HG03196 (cell line): ENCODE results near the gene GET4.
"Not testable (repeated sequence)": the region's sequence is repeated elsewhere in the genome, so short reads cannot be mapped to it uniquely, and the experiment has no call there.

Experiments
- ATAC-seq: cut with Tn5 transposase; IDR thresholded peaks from one replicate; pipeline ENCODE4 v1.9.1; 2021; ENCODE audit not compliant: unreplicated experiment

The GET4 gene

DNA sequence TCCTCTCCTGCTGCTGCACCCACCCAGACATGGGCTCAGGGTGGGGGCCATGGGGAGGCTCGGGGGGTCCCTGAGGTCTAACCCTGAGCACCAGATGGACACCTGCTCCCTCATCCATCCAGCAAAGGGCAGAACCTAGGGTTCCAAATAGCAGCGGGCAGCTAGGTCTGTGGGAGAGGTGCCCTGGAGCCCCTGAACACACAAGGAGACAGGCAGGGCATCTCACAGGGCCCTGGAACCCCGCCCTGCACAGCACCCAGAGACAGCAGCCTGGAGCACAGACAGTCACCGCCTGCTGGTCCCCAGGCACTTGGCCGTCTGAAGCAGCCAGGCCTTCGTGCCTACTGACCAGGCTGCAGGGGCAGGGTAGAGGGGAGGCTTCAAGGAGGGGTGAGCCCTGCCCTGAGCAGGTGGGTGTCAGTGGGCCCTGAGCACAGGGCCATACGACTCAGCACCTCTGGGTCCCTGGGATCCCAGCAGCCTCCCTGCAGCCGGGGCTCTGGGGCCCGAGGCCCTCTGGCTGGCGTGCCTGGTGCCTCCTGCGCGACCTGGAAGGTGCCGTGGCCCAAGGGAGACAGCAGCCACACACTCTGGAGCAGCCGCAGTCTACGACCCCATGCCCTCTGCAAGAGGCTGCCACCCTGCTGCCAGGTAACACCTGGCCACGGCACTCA lies 38.3 kb downstream of the GET4 start:
- ATAC-seq: no peak

DNA sequence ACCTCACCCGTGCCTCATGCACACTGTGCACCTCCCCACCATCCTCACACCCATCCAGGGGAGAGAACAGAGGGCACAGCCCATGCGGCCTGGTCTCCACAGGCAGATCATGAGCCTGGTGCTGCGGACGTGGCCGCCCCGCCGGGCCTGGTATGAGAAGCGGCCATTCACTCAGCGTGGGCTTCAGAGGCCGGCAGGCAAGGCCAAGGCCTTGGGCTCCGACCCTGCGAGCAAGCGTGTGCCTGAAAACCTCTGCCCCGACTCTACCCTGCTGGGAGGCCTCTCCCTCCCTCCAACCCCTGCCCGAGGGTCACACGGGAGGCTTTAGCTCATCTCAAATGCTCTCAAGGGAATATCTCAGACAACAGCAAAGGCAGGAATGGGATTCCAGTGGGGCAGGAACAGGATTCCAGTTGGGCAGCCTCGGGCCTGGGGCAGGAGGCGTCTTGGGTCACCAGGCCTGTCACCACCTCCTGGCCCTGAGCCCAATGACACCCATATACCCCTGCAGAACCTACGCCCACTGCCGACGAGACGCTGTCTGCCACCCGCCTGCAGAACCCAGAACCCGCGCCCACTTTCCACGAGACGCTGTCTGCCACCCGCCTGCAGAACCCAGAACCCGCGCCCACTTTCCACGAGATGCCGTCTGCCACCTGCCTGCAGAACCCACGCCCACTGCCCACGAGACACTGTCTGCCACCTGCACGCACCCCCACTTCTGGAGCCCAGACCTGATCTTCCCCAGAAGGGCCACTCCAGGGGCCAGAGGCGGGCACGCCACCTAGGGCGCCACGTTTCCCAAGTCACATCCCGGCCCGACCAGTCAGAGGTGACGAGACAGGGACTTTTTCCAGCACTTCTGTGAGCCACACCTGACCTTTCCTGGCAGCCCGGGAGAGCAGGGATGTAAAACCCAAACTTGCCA lies 39.2 kb downstream of the GET4 start:
- no peak for ATAC-seq

DNA sequence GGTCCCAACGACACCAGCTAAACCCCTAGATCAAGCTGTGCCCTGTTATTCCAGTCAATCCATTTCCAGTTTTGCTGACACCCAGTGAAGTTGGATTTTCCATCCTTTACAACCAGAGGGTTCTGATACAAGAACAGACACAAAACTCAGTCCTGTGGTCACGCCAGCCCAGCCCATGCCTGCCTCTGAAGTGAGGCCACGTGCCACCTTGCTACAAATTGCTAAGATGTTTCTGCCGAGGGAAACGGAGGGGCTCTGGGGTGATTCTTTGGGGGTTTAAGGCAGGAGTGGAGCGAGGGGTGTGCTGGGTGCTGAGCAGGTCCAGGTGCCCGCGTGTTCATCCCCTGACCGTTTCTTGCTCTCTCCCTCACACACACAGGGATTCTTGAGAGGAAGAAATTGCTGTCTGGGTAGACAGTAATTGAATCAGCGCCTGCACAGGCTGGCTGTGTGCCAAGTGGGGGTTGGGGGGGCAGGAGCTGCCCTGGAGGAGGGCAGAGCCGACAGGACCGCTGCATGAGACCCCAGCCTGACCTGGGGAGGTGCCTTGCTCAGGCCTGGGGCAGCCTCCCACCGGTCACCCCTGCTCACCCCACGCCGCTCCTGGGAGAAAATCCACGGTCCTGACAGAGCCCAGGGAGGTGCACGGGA lies 40.1 kb downstream of the GET4 start:
- ATAC-seq: no peak

DNA sequence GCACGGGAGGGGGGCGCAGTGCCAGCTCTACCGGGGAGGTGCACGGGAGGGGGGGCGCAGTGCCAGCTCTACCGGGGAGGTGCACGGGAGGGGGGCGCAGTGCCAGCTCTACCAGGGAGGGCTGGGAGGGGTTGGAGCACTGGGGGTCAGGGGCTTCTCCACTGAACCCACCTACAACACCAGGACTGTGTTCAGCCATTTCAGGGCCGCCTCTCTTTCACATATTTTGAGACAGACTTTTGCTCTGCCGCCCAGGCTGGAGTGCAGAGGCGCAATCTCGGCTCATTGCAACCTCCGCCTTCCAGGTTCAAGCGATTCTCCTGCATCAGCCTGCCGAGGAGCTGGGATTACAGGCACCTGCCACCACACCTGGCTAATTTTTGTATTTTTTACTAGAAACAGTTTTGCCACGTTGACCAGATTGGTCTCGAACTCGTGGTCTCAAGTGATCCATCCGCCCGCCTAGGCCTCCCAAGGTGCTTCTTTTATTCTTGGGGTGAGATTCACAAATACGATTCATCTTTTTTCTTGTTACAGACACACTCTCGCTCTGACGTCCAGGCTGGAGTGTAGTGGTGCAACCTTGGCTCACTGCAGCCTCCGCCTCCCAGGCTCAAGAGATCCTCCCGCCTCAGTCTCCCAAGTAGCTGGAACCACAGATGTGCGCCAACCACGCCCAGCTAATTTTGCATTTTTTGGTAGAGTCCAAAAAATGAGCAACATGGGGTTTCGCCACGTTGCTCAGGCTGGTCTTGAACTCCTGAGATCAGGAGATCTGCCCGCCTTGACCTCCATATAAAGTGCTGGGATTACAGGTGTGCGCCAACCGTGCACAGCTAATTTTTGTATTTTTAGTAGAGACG lies 41.1 kb downstream of the GET4 start:
- no peak for ATAC-seq

DNA sequence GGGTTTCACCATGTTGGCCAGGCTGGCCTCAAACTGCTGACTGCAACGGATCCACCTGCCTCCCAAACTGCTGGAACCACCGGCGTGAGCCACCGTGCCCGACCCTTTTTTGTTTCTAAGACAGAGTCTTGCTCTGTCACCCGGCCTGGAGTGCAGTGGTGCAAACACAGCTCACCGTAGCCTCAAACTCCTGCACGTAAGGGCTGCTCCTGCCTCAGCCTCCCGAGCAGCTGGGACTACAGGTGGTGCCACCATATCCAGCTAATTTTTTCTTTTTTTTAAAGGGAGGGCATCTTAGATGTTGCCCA lies 41.7 kb downstream of the GET4 start:
- no peak for ATAC-seq

DNA sequence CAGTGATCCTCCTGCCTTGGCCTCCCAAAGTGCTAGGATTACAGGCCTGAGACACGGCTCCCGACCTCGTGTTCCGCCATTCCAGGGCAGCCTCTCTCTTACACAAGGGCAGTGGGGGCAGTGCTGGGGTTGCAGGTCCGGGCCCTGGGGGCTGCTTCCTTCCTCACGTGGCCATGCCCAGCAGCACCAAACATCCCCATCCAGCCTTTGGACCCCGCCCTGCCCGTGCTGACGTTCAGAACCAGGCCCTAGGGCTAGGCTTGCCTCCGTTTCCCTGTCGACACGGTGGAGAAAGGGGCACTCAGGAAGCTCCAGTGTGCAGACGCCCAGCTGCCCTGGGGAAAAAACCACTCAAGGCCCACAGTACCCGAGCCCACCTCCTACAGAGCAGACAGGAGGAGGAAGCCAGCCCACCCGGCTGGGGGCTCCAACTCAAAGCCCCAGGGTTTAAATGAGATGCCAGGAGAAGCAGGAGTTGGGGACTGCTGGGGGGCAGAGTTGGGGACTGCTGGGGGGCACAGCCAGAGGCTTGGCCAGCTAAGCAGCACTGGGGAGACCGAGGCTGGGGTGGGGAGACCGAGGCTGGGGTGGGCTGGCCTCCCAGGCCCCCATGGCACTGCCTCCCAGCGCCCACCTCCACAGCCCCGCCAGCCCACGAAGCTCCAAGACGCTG lies 42.2 kb downstream of the GET4 start:
- ATAC-seq: no peak

DNA sequence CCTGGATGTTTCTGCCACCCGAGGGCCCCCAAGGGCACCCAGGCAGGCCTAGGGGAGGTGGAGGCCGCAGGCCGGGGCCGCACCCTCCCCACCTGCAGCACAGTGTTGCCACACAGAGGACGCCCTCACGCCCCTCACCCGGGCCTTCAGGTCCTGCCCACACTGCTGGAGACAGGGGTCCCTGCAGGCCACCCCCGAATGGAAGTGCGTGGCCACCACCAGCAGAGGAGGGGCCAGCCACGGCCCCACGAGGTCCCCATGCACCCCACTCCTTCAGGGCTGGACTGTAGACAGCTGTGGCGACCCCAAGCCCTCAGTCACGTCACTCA lies 42.7 kb downstream of the GET4 start:
- ATAC-seq: no peak

DNA sequence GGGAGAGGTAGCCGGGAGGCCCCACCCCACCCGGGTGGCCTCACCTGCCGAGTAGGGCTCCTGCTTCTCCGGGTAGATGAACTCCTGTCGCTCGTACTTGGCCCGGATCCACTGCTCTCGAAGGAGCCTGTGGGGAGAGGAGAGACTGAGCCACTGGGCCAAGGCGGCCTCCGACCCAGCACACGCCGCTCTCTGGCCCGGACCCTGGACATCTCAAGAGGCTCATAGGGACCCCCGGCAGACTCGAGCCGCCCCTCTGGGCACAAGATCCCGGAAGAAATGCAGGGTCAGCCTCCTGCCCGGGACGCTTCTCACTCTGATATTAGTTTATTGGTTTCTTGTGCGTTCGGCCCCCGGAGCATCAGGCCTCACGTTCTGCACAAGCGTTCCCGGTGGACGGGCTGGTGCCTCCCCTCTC lies 43.6 kb downstream of the GET4 start:
- ATAC-seq: no peak

DNA sequence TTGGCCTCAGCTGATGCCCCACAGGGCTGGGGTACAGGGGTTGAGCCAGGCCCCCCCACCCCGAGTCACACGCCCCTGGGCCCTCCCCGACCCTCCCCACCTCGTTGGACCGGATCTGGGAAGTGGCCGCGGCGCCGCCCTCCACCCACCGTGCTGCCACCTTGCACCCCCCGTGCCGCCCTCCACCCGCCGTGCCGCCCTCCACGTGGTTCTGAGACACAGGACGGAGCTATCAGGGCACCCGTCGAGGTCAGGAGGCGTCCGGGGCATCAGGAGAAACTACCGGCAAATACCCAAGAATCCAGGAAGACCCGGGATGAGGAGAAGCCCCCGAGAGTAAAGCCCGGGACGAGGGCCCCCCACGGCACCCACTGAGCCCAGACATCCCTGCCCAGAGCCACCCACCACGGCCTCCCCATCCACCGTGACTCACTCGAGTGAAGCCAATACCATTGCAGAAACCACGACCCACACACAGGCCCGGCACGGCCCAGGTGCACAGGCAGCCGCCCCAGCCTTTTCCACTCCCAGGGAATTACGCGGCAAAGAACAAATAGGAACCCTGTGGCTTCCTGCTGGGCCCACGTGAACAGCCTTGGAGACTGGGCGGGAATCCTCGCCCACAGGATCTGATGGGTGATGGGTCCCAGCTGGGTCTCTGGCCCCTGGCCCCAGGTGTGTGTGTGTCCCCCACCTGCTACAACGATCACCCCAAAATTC lies 44.2 kb downstream of the GET4 start:
- ATAC-seq: no peak

DNA sequence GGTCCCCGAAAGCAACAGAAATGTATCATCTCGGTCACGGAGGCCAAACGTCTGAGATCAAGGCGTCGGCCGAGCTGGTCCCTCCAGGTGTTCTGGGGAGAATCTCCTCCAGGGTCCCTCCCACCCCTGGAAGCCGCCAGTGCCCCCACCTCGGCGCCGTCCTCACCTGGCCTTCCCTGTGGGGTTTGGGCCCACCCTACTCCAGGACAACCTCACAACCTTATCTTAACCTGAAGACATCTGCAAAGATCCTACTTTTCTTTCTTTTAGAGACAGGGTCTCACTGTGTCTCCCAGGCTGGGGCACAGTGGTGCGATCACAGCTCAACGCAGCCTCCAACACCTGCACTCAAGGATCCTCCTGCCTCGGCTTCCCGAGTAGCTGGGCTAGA lies 44.7 kb downstream of the GET4 start:
- ATAC-seq: no peak

DNA sequence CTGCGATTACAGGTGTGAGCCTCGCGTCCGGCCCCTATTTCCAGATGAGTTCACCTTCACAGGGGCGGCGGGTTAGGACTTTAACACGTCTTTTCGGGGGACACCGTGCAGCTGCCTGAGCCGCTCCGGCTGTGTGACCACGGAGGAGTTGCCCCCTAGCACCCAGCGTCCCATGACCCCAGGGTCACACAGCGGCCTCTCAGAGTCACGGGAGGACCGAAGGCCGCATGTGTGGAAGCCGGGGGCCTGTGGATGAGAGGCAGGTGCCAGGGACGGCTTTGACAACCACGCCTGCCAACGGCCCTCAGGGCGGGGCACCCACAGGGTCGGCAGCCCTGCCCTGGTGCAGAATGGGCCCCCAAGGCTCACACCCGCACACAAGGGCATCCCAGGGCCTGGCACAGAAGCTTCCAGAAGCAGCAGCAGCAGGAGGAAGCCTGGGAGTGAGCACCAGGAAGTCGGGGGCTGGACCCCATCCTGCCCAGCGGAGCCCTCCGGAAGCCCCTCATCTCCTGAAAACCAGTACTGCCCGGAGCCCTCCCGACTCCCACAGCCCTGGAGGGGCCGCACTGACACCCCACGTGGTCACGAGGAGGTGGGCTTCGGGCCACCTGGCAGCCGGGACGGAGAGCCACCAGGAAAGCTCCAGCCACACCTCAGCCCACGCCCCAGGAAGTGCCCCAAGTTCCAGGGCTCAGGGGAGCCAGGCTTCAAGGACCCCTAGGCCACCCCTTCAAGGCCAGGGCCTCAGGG lies 45.4 kb downstream of the GET4 start:
- no peak for ATAC-seq

DNA sequence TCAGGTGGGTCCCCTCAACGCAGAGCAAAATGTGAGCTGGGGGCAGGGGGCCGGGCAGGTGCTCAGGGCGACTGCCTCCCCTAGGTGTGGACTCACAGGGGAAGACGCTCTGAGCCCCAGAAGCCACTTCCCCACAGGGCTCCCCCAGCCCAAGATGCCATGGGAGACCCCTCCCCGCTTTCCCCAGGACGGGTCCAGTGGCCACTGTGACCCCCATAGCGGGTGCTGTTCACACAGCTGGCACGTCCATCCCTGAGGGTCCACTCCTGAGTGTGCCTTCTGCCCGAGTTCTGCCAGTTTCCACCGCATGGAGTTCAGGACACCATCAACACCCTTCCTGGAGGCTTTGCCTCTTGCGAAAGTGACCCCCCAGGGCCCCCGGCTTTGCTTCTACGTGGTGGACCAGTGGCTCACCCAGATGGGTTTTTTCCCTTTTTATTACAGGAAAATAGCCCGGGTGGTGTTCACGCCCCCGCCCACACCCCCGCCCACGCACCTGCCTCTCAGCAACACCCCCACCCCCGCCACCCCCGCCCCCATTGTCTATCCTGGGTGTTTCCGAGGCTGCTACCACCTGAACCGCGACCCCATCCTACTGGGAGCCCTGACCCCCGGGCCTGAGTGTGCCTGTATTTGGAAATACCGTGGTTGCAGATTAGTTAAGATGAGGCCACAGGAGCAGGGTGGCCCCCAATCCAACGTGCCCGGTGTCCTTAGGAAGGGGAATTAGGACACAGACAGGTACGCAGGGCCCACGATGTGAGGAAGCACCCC lies 46.2 kb downstream of the GET4 start:
- no peak for ATAC-seq

DNA sequence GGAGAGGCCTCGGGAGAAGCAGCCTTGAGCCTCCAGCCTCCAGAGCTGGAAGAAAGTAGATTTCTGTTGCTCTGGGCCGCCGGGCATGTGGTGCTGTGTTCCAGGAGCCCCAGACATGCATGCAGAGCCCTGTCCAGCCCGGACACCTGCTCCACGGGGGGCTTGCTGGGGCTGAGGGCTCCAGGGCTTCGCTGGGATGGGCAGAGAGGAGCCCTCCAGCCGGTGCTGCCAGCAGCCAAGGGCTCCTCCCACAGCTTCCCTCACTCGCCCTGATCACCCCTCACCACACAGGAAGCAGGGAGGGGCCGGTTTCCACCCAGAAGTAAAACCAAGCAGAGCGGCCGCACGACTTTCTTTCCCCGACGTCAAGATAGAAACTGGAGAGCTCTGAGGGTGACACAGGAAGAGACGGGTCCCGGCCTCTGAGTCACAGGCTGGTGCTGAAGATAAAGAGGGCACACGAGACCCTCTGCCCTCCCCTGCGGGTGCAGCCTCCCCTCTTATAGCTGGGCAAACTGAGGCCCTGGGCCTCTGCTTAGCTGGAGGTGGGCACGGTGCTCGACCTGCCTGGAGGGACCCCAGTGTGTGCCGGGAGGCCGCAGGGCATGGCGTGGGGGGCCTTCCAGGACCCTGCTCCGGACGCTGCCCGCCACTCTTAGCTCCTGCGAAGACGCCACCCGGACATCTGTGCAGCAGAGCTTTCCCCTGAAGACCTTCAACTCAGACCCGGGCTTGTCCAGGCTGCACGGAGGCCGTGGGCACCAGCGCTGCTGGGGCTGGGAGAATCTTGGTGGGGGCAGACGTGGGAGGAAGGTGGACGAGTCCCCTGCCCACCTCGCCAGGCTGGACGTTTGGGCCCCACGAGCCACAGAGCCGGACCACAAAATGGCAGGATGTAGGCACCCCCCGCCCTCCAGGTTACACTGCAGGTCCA lies 47.0 kb downstream of the GET4 start:
- peak; percentile 77 for ATAC-seq

DNA sequence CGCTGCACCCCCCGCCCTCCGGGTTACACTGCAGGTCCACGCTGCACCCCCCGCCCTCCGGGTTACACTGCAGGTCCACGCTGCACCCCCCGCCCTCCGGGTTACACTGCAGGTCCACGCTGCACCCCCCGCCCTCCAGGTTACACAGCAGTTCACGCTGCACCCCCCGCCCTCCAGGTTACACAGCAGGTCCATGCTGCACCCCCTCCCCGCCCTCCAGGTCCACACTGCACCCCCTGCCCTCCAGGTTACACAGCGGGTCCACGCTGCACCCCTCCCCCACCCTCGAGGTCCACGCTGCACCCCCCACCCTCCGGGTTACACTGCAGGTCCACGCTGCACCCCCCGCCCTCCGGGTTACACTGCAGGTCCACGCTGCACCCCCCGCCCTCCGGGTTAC lies 47.7 kb downstream of the GET4 start:
- ATAC-seq: not testable (repeated sequence)

DNA sequence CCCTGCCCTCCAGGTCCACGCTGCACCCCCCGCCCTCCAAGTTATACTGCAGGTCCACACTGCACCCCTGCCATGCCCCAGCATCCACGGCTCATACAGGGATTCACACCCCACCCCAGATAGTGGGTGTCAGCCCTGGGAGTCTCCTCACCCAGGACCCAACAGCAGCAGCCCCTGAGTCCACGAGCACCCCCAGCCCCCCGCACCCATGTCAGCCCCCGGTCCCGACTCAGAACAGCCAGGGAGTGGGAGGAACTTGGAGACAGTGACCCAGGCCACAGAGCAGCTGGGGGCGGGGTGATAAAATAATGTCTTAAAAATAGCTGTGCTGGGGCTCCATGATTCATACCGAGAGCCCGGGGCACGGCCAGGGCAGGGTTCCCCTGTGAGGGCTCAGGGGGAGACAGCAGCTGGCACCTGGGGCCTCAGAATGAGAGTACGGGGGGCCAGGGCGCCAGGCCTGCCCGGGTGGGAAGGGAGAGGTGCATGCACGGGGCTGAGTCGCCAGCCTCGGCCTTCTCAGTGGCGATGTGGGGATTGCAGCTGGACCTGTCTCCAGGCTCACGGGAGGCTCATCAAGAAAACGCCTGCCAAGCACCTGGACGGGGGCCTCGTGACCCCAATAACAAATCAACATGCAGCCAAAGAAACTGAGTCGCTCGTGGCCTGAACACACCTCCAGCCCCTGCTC lies 48.3 kb downstream of the GET4 start:
- ATAC-seq: peak; percentile 43

DNA sequence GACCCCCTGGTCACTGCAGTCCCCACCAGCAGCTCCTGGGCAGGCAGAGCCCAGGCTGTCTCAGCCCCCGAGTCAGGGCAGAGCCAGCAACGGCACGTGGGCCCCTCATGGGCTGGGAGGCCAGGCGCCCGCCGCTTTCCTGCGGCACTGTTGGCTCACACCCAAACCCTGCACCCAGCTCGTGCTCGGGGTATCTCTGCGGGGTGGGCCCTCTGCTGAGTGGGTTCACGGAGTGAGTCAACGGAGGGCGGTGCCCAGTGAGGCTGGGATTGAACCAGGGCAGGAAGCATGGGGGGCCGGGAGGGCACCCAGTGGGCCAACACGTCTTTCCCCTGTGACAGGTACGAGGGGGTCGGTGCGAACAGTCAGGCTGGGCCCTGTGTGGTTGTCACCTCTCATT lies 49.2 kb downstream of the GET4 start:
- ATAC-seq: no peak
